K562 (cell line): ENCODE data around the gene NUP188. TPM values are rescaled to one million over a fixed set of nuclear protein-coding genes. Genes with fewer than 3 reads are reported as not detected.

Source experiments
- ATAC-seq: fragments of 200-7000 bp; cut with Tn5 transposase; 3 replicates; pipeline ENCODE4 v1.9.1; 2020; ENCODE audit warnings: moderate library complexity
- BruUV-seq: library from RNA; stranded (reverse); fragments of 400-500 nt; replicated peaks from 2 replicates; lab custom pipeline; 2021; lab: Mats Ljungman, UMichigan
- CTCF ChIA-PET: fragments of 300-600 bp; formaldehyde crosslinking; extraction: SDS; loops from one replicate; lab custom pipeline; 2021; ENCODE audit warnings: low intra/inter-chr PET ratio; lab: Yijun Ruan, JAX
- POLR2A ChIA-PET: fragments of 300-600, 350-650 bp; sonication (Branson Sonifier 250); formaldehyde crosslinking; extraction: SDS; loops from one replicate; lab custom pipeline; 2021; ENCODE audit warnings: antibody characterized with exemption, inconsistent platforms; lab: Yijun Ruan, JAX
- DNase-seq, 4 experiments: peaks; one replicate each; pipeline versions ENCODE4 v3.0.0 to v3.0.0-alpha.2; 2011 to 2018; ENCODE audit warnings: low spot score in 3 of 4, mixed read lengths in 3 of 4; ENCODE audit errors: extremely low read depth in 1 of 4
- FAIRE-seq: peaks from 2 replicates; lab custom pipeline; 2011; peaks lifted over from hg19 to GRCh38; lab: Jason Lieb, UNC
- H2AFZ ChIP-seq: 2 replicates; pipeline ENCODE4 v1.6.0; 2011; ENCODE audit warnings: low read depth, low read length, control low read depth, inconsistent platforms
- H3K27ac ChIP-seq: fragments of 200-600 bp; 3 replicates; pipeline ENCODE4 v1.8.0; 2011; ENCODE audit warnings: low read depth, mild to moderate bottlenecking, control low read depth, inconsistent platforms, low read length, moderate library complexity, mixed read lengths; ENCODE audit errors: extremely low read depth
- H3K27me3 ChIP-seq, 2 experiments: fragments of 300-600 bp in 1 of 2; 2 replicates in 1 of 2; 3 replicates in 1 of 2; pipeline versions ENCODE4 v1.6.0 to v1.8.0; 2011; ENCODE audit warnings: inconsistent platforms in 2 of 2, low read length in 2 of 2, mild to moderate bottlenecking in 1 of 2, mixed read lengths in 1 of 2, moderate library complexity in 1 of 2; ENCODE audit not compliant: control insufficient read depth in 2 of 2, insufficient read depth in 2 of 2
- H3K36me3 ChIP-seq: fragments of 300-600 bp; 3 replicates; pipeline ENCODE4 v1.8.0; 2011; ENCODE audit warnings: mild to moderate bottlenecking, low read length, inconsistent platforms; ENCODE audit not compliant: control insufficient read depth, insufficient read depth
- H3K4me1 ChIP-seq, 2 experiments: fragments of 200-600 bp in 1 of 2; replicated peaks in 1 of 2; 2 replicates in 1 of 2; 3 replicates in 1 of 2; pipeline versions ENCODE4 v1.5.1 to v1.8.0; 2011; ENCODE audit warnings: inconsistent platforms in 2 of 2, low read length in 2 of 2, mild to moderate bottlenecking in 1 of 2, mixed read lengths in 1 of 2, moderate library complexity in 1 of 2; ENCODE audit not compliant: control insufficient read depth in 2 of 2, insufficient read depth in 2 of 2
- H3K4me2 ChIP-seq: 2 replicates; pipeline ENCODE4 v1.6.1; 2011; ENCODE audit warnings: low read length, control low read depth, inconsistent platforms, mixed read lengths; ENCODE audit not compliant: insufficient read depth
- H3K4me3 ChIP-seq: fragments of 200-600 bp; sonication (generic), shearing (Covaris generic); 2 replicates; pipeline ENCODE4 v1.5.1; 2016; ENCODE audit warnings: control low read depth, inconsistent platforms
- H3K79me2 ChIP-seq: fragments of 200-600 bp; 3 replicates; pipeline ENCODE4 v1.8.0; 2011; ENCODE audit warnings: low read length, inconsistent platforms; ENCODE audit not compliant: control insufficient read depth, insufficient read depth
- H3K9ac ChIP-seq, 2 experiments: 2 replicates each; pipeline versions ENCODE4 v1.6.0 to v1.6.1; 2011; ENCODE audit warnings: low read depth in 2 of 2, low read length in 2 of 2, control low read depth in 1 of 2, inconsistent platforms in 1 of 2, mild to moderate bottlenecking in 1 of 2, mixed read lengths in 1 of 2; ENCODE audit not compliant: insufficient read depth in 1 of 2
- H3K9me1 ChIP-seq: one replicate; pipeline ENCODE4 v1.6.0; 2011; ENCODE audit warnings: inconsistent platforms, mild to moderate bottlenecking, low read length, moderate library complexity; ENCODE audit not compliant: control insufficient read depth, insufficient read depth
- H3K9me3 ChIP-seq: replicated peaks from 2 replicates; pipeline ENCODE4 v1.5.1; 2011; ENCODE audit warnings: low read depth, low read length, inconsistent platforms; ENCODE audit not compliant: control insufficient read depth, insufficient read depth
- H4K20me1 ChIP-seq: replicated peaks from 2 replicates; pipeline ENCODE4 v1.6.1; 2011; ENCODE audit warnings: low read length, inconsistent platforms, mixed read lengths; ENCODE audit not compliant: control insufficient read depth, insufficient read depth
- NR2C1 ChIP-seq, 2 experiments: fragments of 450-650 bp; IDR thresholded peaks; 2 replicates each; pipeline ENCODE4 v1.6.1; 2017; ENCODE audit warnings: mild to moderate bottlenecking in 2 of 2, antibody characterized with exemption in 1 of 2, inconsistent platforms in 1 of 2, missing compliant biosample characterization in 1 of 2, missing genetic modification characterization in 1 of 2
- NR2C2 ChIP-seq, 2 experiments: fragments of 200-800 bp in 1 of 2; sonication (Bioruptor generic) in 1 of 2; sonication (generic) in 1 of 2; formaldehyde crosslinking in 1 of 2; IDR thresholded peaks; 2 replicates each; pipeline versions ENCODE4 v1.6.1 to v1.8.0; 2016 to 2022; ENCODE audit warnings: mild to moderate bottlenecking in 1 of 2, missing compliant biosample characterization in 1 of 2, missing genetic modification characterization in 1 of 2, missing genetic modification reagents in 1 of 2
- SOX6 ChIP-seq: fragments of 450-650 bp; IDR thresholded peaks from 2 replicates; pipeline ENCODE4 v1.6.1; 2014; ENCODE audit warnings: mild to moderate bottlenecking
- WGBS: fragments of 100-300 bp; shearing (Covaris generic); methylation state at CpG from one replicate; pipeline ENCODE4 v1.1.6; 2016; ENCODE audit warnings: low coverage, mixed read lengths; ENCODE audit not compliant: insufficient coverage; ENCODE audit errors: missing lambda C conversion rate; 5-methylcytosine and 5-hydroxymethylcytosine counted together
- in situ Hi-C: fragments of 300-500 bp; cut with MboI; formaldehyde crosslinking; loops from 4 replicates; pipeline ENCODE4 v1.15.0; 2018; ENCODE audit warnings: inconsistent platforms, mixed read lengths
- intact Hi-C: fragments of 100-400 bp; cut with micrococcal nuclease; formaldehyde crosslinking; loops from 2 replicates; pipeline ENCODE4 v1.14.2; 2022
- polyA plus RNA-seq, 8 experiments: library from polyadenylated mRNA; depleted of rRNA in 4 of 8; stranded (reverse) in 5 of 8; unstranded in 3 of 8; fragments of >200 nt; fragmentation: Nextera tagmentation in 2 of 8; fragmentation: Illumina TruSeq in 1 of 8; extraction: Ambion mirVana in 2 of 8; extraction: Trizol in 1 of 8; gene quantifications; 2 replicates each; pipeline versions ENCODE4 v1.2.1 to v1.2.3, GENCODE V29; 2011 to 2014; ENCODE audit warnings: inconsistent platforms in 1 of 8, missing spikeins in 1 of 8
- total RNA-seq, 7 experiments: library from RNA; depleted of rRNA in 6 of 7; stranded (reverse); fragments of >200 nt in 6 of 7; fragmentation: Illumina TruSeq in 2 of 7; extraction: Trizol in 2 of 7; gene quantifications; 2 replicates each; pipeline versions ENCODE4 v1.2.1 to v1.2.3, GENCODE V29; 2011 to 2021; ENCODE audit warnings: low replicate concordance in 1 of 7

Gene NUP188
- total and polyA plus RNA-seq, 9 of the 15 experiments (the other 6 are each of a cell fraction or from before 2014, with no cell fraction given): 11.7 to 135 (median 70.6) TPM

DNA sequence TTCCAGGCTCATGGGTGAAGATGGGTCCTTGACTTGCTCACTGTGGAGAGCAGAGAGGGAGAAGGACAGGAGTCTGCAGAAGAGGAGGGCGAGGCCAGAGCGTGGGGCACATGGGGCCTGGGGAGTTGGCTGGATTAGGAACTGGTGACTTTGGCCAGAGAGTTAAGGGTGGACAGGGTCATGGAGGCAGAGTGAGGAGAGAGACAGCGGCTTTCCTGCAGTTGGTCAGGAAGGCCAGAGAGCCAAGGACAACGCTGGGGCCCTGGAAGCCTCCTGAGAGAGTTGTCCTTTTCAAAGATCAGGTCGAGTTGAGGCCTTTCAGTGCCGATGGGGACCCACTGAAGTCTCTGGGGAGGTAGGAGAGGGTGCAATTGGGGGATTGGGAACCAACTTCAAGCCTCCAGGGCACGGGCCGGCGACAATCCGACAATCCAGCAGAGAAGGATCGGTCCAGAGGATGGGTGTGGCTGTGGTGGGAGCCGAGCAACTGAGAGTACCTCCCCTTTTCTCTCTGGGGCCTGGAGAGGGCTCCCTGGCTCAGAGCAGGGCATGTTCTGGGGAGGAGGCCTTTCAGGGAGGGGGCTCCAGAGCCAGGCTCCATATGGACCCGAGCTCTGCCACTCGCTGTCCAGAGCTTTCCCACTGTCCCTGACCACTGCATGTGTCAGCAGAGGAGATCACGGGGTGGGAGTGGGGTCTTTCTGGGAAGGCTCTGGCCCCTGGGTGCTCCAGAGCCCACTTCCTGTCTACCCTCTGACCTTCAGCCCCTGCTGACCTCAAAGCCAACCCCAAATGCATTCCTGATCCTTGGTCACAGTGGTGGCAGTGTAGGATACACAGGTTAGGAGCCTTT, 34.2 kb upstream of the NUP188 start:
- Histone ChIP-seq H3K4me1 (peaks cover 17 to 49% of the 10 kb centered on the region in 2 experiments), H2AFZ (no peak overlapping the region), H3K27ac (no peak overlapping the region), H3K4me3 (no peak overlapping the region), H3K36me3 (peaks cover 55% of the 10 kb centered on the region; the same call in 2 of the 3 replicates), H3K4me2 (no peak overlapping the region), H3K9ac (peak overlapping the region in 1 of 2 experiments; percentile 88; a peak in 2 of 4 replicates), H3K79me2 (0 out of 3 replicates have a peak, but pooled peaks cover 11% of the 10 kb centered on the region), H3K9me1 (no peaks in the 10 kb centered on the region), H3K27me3 (no peaks in the 10 kb centered on the region; a peak in 1 of 5 replicates), H4K20me1 (no peaks in the 10 kb centered on the region; the same call in 1 of the 2 replicates)
- intact Hi-C loops (no loop called here), in situ Hi-C loops (no loop called here)
- ATAC-seq: peak; percentile 79
- CTCF ChIA-PET: no interaction called here
- 62% methylated on average over 13 of the region's 15 CpGs for WGBS
- FAIRE-seq: no peak
- no peak for TF ChIP-seq NR2C2 (CRISPR knock-in tag; IDR thresholded peaks at IDR 0.05)
- 0 out of 2 replicates have a peak, but pooled peaks have one; percentile 17 for TF ChIP-seq NR2C2 (tag; IDR thresholded peaks at IDR 0.05)
- peak; percentile 70 for TF ChIP-seq NR2C1 (IDR thresholded peaks at IDR 0.05)
- TF ChIP-seq NR2C1 (tag; IDR thresholded peaks at IDR 0.05): no peak
- TF ChIP-seq SOX6: no peak
- TF ChIP-seq, all 486 proteins: peak for 2
- DNase-seq: peak in 3 of 4 experiments; percentile 33 to 61 (median 54)
- BruUV-seq: no TSS peak
- H3K9me3 ChIP-seq: no peaks in the 10 kb centered on the region
- POLR2A ChIA-PET: interaction anchor here (1.1 kb wide), 1 partner anchor 16 kb away, joined by 3 read pairs; no protein-coding TSS in a partner anchor
